H54 (cell line): ENCODE data around the gene ZIC4.
A peak's percentile ranks its signal among the peaks of the same experiment; 100 is the strongest.

ENCODE experiments used
- DNase-seq: peaks from one replicate; pipeline ENCODE4 v3.0.0; 2011; ENCODE audit warnings: low spot score, mixed read lengths; ENCODE audit not compliant: insufficient read length
- FAIRE-seq: peaks from 3 replicates; lab custom pipeline; 2011; peaks lifted over from hg19 to GRCh38; lab: Jason Lieb, UNC
- POLR2A ChIP-seq: IDR thresholded peaks from 2 replicates; pipeline ENCODE4 v1.6.1; 2011; ENCODE audit warnings: low read depth, mild to moderate bottlenecking, low read length

The ZIC4 gene

GRCh38 chr3:147414390-147415138 lies 8.2 kb upstream of the ZIC4 start:
- TF ChIP-seq POLR2A: no peak
- FAIRE-seq (no peak), DNase-seq (no peak)

DNA sequence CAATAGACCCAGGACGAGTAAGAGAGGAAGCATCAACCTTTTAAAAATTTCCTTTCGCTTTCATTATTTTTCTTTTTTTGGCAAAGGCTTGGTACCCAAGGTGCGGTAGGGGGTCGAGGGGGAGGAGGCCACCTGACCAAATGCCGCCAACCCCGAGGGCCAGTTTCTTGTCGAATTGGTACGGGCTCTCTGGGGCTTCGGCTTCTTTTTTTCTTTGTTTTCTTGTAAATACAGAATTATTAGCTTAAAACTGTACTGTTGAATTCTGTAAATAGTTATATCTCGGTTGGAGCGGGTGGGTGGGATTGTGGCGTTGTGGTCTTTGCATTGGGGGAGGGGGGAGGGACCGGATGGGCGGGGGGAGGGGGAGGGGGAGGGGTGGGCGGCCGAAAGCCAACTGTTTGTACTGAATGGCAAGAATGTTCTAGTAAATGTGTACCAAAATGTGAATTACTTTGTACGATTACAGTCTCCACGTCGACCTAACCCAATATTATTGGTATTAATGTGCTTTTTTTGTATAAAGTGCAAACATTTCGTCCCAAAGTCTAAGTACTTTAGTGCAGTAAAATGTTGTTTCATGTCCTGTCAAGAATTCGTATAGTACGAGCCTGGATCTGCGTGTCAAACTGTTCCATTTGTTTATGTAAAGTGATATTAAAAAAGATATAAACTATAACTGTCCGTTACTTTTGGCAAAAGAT lies 7.5 kb upstream of the ZIC4 start:
- DNase-seq (no peak), FAIRE-seq (no peak)
- TF ChIP-seq POLR2A: no peak

- FAIRE-seq (no peak), DNase-seq (no peak)
- no peak for TF ChIP-seq POLR2A
These were observed 6.8 kb upstream of the ZIC4 start for GRCh38 chr3:147412917-147413685.

DNA sequence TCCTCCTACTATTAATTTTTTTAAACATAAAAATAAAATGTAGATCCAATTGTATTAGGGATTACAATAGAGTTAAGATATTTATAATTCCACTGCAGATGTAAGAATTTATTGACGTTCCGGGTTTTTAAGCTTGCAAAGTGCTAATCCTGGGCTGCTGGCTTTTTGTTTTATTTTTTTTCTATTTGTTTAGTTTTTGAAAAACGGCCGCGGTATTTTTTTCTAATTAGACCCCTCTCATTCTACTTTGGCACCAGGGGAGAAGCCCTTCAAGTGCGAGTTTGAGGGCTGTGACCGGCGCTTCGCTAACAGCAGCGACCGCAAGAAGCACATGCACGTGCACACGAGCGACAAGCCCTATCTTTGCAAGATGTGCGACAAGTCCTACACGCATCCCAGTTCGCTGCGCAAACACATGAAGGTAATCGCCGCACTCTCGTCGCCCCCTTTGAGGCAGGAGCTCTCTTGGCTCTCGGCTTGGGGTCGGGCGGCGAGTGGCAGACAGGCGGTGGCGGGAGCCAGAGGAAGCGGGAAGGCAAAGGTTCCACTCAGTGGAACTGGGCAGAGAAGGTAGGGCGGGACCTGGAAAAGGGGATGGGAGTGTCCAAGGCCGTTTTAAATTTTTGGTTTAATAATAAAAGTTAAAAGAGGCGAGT lies 6.0 kb upstream of the ZIC4 start:
- TF ChIP-seq POLR2A: no peak
- DNase-seq: no peak
- no peak for FAIRE-seq

- no peak for FAIRE-seq
- TF ChIP-seq POLR2A: no peak
- no peak for DNase-seq
These were observed 5.5 kb upstream of the ZIC4 start for GRCh38 chr3:147411815-147412241.

- no peak for FAIRE-seq
- TF ChIP-seq POLR2A: no peak
- no peak for DNase-seq
These were observed 5.0 kb upstream of the ZIC4 start for GRCh38 chr3:147411238-147411814.

DNA sequence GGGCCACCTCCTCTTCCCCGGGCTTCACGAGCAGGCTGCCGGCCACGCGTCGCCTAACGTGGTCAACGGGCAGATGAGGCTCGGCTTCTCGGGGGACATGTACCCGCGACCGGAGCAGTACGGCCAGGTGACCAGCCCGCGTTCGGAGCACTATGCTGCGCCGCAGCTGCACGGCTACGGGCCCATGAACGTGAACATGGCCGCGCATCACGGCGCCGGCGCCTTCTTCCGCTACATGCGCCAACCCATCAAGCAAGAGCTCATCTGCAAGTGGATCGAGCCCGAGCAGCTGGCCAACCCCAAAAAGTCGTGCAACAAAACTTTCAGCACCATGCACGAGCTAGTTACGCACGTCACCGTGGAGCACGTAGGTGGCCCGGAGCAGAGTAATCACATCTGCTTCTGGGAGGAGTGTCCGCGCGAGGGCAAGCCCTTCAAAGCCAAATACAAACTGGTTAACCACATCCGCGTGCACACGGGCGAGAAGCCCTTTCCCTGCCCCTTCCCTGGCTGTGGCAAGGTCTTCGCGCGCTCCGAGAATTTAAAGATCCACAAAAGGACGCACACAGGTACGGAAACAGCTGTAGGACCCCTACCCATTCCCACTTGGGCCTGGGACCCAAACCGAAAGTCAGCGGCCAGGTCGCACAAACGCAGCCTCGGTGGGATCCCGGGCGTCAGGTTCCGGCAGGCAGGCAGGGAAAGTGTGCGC lies 4.3 kb upstream of the ZIC4 start:
- TF ChIP-seq POLR2A: no peak
- DNase-seq: no peak
- no peak for FAIRE-seq

- DNase-seq (no peak), FAIRE-seq (no peak)
- TF ChIP-seq POLR2A: no peak
These were observed 3.8 kb upstream of the ZIC4 start for GRCh38 chr3:147410116-147410525.

DNA sequence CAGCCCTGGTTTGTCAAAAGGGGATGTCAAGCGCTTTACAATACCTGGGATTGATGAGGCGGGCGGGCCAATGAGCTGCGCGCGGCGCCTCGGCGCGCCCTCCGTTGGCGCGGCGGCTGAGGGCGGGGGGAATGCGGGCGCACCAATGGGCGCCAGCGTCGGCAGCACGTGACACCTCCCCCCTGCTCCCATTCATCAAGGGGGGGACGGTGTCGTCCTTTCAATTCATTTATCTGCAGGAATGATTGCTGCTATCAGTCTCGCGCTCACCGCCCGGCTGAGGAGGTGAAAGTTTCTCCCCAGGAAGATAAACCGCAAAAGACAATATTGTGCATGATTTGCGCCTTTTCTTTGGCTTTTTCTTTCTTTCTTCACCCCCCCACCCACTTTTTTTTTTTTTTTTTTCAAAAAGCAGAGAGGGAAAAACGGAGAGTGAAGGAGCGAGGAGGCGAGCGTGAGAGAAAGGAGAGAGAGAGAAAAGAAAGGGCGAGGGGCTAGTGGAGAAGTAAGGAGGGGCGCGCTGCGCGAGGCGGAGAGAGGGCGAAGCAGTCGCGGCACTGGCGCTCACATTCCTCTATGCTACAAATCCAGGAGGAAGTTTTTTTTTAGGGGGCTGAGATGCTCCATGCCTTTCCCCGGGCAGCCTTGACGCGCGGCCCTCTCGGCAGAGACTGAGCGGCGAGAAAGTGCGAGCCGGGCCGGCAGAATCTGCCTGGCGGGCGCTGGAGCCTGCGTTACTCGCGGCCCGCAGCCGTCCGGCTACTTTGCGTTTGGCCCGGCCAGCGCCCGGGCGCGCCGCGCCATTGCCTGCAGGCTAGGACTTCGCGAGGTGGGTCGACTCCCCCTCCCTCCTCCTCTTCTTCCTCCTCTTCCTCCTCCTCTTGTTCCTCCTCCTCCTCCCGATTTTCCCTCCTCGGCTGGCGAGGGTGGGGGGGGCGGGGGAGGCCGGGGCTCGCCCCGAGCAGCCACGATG lies 3.1 kb upstream of the ZIC4 start, which contains the start of gene ZIC1:
TSS of gene ZIC1 (plus strand) at position 223 of the 973 bp plus-strand sequence. CDS start at position 971, 748 bp downstream.
- peak; percentile 36; the same call in 1 of the 2 replicates for TF ChIP-seq POLR2A
- peak; percentile 88 for DNase-seq
- FAIRE-seq: peak; percentile 27

DNA sequence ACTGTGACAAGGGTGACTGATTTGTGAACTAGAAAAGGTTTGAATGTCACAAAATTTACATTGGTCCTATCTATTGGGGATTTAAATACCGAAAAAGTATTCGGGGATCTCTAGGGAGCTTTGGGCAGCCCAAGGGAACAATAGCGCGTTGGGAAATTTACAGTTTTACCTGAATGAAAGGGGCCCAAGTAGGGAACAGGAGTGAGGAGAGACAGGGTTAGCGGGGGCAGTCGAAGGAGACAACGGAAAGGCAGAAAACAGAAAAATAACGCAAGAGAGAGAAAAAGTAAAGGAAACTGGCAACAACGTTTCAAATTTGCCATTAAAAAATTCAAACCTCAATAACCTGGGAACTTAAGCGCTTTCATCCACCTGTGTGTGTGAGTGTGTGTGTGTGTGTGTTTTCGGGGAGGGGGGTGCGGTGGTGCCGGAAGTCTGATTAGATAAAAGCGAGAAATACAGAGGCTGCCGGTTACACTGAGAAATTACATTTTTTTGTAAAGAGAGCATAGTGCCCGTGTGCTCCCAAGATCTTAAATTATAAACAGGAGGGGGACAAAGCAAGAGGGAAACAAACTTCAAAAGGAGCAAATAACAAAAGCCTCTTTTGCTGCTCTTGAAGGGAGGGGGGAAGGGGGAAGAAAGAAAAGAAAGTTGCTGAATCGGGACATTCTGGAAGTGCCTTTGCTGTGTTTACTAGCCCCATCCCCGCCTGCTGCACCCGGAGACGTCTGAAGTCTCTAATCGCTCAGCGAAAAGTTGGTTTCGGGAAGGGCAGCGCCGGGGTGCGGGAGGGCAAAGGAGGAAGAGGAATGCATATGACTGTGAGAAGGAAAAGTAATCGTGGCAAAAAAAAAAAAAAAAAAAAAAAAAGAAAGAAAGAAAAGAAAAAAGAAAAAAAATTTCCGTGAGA lies 2.1 kb upstream of the ZIC4 start:
- no peak for FAIRE-seq
- DNase-seq: no peak
- TF ChIP-seq POLR2A: no peak
